OCI-LY1 (cell line): ENCODE measurements around the gene MFAP2.
"Not testable (repeated sequence)": the region's sequence is repeated elsewhere in the genome, so short reads cannot be mapped to it uniquely, and the experiment has no call there.

ENCODE experiments used
- H2AFZ ChIP-seq: fragments of 200-600 bp; sonication (generic), shearing (Covaris generic); 2 replicates; pipeline ENCODE4 v1.6.0; 2014; ENCODE audit warnings: antibody characterized with exemption, mild to moderate bottlenecking, low read length
- H3F3A ChIP-seq: fragments of 200-600 bp; sonication (generic), shearing (Covaris generic); 2 replicates; pipeline ENCODE4 v1.6.0; 2014; ENCODE audit warnings: mild to moderate bottlenecking, antibody characterized with exemption, low read length, moderate library complexity; ENCODE audit not compliant: insufficient read depth
- H3K27ac ChIP-seq: fragments of 200-600 bp; sonication (generic); 2 replicates; pipeline ENCODE4 v1.5.1; 2014; ENCODE audit warnings: low read length, mixed run types, mild to moderate bottlenecking, low read depth; ENCODE audit not compliant: poor library complexity, severe bottlenecking
- H3K27me3 ChIP-seq: fragments of 200-600 bp; sonication (generic); 2 replicates; pipeline ENCODE4 v1.6.0; 2014; ENCODE audit warnings: antibody characterized with exemption, mild to moderate bottlenecking, low read length, moderate library complexity; ENCODE audit not compliant: insufficient read depth
- H3K36me3 ChIP-seq: fragments of 200-600 bp; sonication (generic); 2 replicates; pipeline ENCODE4 v1.6.1; 2014; ENCODE audit warnings: mild to moderate bottlenecking, antibody characterized with exemption, low read length, moderate library complexity, mixed read lengths; ENCODE audit not compliant: insufficient read depth
- H3K4me1 ChIP-seq: fragments of 200-600 bp; sonication (generic); 2 replicates; pipeline ENCODE4 v1.5.1; 2014; ENCODE audit warnings: mild to moderate bottlenecking, low read length, moderate library complexity; ENCODE audit not compliant: insufficient read depth, severe bottlenecking
- H3K4me2 ChIP-seq: fragments of 200-600 bp; sonication (generic), shearing (Covaris generic); 2 replicates; pipeline ENCODE4 v1.6.1; 2014; ENCODE audit warnings: low read length
- H3K4me3 ChIP-seq: fragments of 200-600 bp; sonication (generic); 2 replicates; pipeline ENCODE4 v1.5.1; 2014; ENCODE audit warnings: low read length, low read depth, mild to moderate bottlenecking, mixed read lengths; ENCODE audit not compliant: poor library complexity, severe bottlenecking
- H3K79me2 ChIP-seq: fragments of 200-600 bp; shearing (Covaris generic); 2 replicates; pipeline ENCODE4 v1.6.1; 2016; ENCODE audit warnings: mixed run types, low read length, mixed read lengths; ENCODE audit not compliant: insufficient read depth
- H3K9ac ChIP-seq: fragments of 200-600 bp; sonication (generic), shearing (Covaris generic); 2 replicates; pipeline ENCODE4 v1.6.1; 2014; ENCODE audit warnings: mild to moderate bottlenecking, low read length, mixed read lengths
- H3K9me2 ChIP-seq: fragments of 200-600 bp; sonication (generic), shearing (Covaris generic); 2 replicates; pipeline ENCODE4 v1.6.1; 2014; ENCODE audit warnings: low read depth, mild to moderate bottlenecking, low read length, mixed read lengths
- H3K9me3 ChIP-seq: fragments of 200-600 bp; shearing (Covaris generic); 2 replicates; pipeline ENCODE4 v1.6.1; 2014; ENCODE audit warnings: low read length, mixed read lengths
- H4K20me1 ChIP-seq: fragments of 200-600 bp; sonication (generic), shearing (Covaris generic); 2 replicates; pipeline ENCODE4 v1.6.0; 2016; ENCODE audit warnings: mild to moderate bottlenecking, low read length; ENCODE audit not compliant: insufficient read depth
- CTCF ChIP-seq: fragments of 200-600 bp; sonication (generic), shearing (Covaris generic); IDR thresholded peaks from 2 replicates; pipeline ENCODE4 v1.5.1; 2017; ENCODE audit warnings: mild to moderate bottlenecking, antibody characterized with exemption, low read length, moderate library complexity, mixed read lengths
- EZH2 ChIP-seq: fragments of 200-600 bp; sonication (generic), shearing (Covaris generic); IDR thresholded peaks from 2 replicates; pipeline ENCODE4 v1.8.0; 2017; ENCODE audit warnings: borderline replicate concordance, mixed run types, mild to moderate bottlenecking, antibody characterized with exemption, low read length, moderate library complexity, mixed read lengths

MFAP2 gene

DNA sequence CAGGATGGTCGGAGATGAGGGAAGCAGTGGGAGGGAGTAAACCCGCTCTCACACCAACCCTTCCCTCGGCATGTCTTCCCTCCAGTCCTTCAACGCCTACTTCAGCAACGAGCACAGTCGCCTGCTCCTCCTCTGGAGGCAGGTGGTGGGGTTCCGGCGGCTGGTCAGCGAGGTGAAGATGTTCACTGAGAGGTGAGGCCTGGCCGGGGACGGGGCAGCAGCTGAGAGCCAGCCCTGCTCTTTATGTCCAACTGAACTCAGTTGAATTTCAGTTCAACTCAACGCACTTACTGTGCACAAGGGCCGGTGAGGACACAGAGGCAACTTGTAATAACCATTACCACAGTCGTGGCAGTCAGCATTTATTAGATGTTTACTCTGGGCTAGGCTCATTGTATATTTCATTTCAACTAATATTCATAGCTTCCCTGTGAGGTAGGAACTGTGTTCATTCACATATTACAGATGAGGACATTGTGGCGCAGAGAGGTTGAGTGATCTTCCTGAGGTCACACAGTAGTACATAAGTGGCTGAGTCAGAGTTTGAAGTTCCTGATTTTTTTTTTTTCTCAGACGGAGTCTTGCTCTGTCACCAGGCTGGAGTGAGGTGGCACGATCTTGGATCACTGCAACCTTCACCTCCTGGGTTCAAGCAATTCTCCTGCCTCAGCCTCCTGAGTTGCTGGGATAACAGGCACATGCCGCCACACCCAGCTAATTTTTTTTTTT lies 49.0 kb downstream of the MFAP2 start:
- not testable (repeated sequence) for H3K79me2 ChIP-seq, H3K9me3 ChIP-seq

GRCh38 chr1:16929146-16930041 lies 51.0 kb downstream of the MFAP2 start:
- H3K79me2 ChIP-seq, H2AFZ ChIP-seq, H3K9me2 ChIP-seq, H3K36me3 ChIP-seq, H3K4me1 ChIP-seq, H3K27ac ChIP-seq, H4K20me1 ChIP-seq, H3K27me3 ChIP-seq, H3K9ac ChIP-seq, H3K9me3 ChIP-seq, H3K4me2 ChIP-seq, H3F3A ChIP-seq, H3K4me3 ChIP-seq: not testable (repeated sequence)

More for the DNA sequence above, 49.0 kb downstream of the MFAP2 start:
- H3K4me1 ChIP-seq, H3K27me3 ChIP-seq, H3K4me2 ChIP-seq, H3K9me2 ChIP-seq, H3K9ac ChIP-seq, H3K27ac ChIP-seq, H3F3A ChIP-seq, H2AFZ ChIP-seq, H4K20me1 ChIP-seq, H3K36me3 ChIP-seq, H3K4me3 ChIP-seq: not testable (repeated sequence)

GRCh38 chr1:16927711-16928485 lies 52.5 kb downstream of the MFAP2 start:
- Histone ChIP-seq H3K36me3 (no peaks in the 10 kb centered on the region), H3K4me2 (no peak overlapping the region), H3K9me2 (no peaks in the 10 kb centered on the region), H3K79me2 (no peaks in the 10 kb centered on the region), H3K9ac (no peak overlapping the region), H3K4me3 (no peak overlapping the region), H3K27ac (no peak overlapping the region), H3K9me3 (no peaks in the 10 kb centered on the region), H2AFZ (no peak overlapping the region), H3K27me3 (no peaks in the 10 kb centered on the region; the same call in 1 of the 2 replicates), H4K20me1 (no peaks in the 10 kb centered on the region), H3K4me1 (no peaks in the 10 kb centered on the region), H3F3A (no peaks in the 10 kb centered on the region)
- TF ChIP-seq CTCF = no peak
- TF ChIP-seq EZH2 = no peak

DNA sequence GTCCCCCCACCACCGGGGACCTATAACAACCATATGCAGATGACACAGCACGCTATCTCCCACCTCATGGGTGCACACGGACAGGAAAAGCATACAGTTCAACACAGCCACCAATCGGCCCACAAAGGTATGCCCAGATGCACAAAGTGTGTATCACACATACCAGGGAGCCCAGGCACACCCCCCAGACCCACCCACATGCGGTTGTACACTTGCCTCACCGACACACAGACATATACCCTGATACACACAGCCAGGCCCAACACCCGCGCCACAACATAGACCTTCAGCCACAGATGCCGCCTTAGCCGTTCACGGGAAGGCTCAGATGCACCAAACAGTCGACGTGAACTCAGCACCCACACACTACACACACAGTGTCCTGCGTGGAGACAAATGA lies 53.2 kb downstream of the MFAP2 start:
- H3K4me3 ChIP-seq = no peak overlapping the region
- H3K9ac ChIP-seq = no peak overlapping the region
- H3K36me3 ChIP-seq = no peaks in the 10 kb centered on the region
- H2AFZ ChIP-seq = no peak overlapping the region
- TF ChIP-seq CTCF (no peak), EZH2 (no peak)
- no peaks in the 10 kb centered on the region for H3K79me2 ChIP-seq
- H3K27me3 ChIP-seq = no peaks in the 10 kb centered on the region; the same call in 1 of the 2 replicates
- no peaks in the 10 kb centered on the region for H3K4me1 ChIP-seq
- no peak overlapping the region for H3K4me2 ChIP-seq
- H3K27ac ChIP-seq = no peak overlapping the region
- H4K20me1 ChIP-seq = no peaks in the 10 kb centered on the region
- H3K9me2 ChIP-seq = no peaks in the 10 kb centered on the region
- H3F3A ChIP-seq = no peaks in the 10 kb centered on the region
- H3K9me3 ChIP-seq = no peaks in the 10 kb centered on the region
